GM12875 (cell line): ENCODE results near the gene WNK2.
"Not testable (repeated sequence)": the region's sequence is repeated elsewhere in the genome, so short reads cannot be mapped to it uniquely, and the experiment has no call there.

Experiments
- H3K4me3 ChIP-seq: one replicate; pipeline ENCODE4 v1.5.1; 2011; ENCODE audit warnings: low read depth, low read length, control low read depth
- TF ChIP-seq, protein P1 (sequence below): IDR thresholded peaks from 2 replicates; pipeline ENCODE4 v1.5.1; 2011; ENCODE audit warnings: low read depth, mild to moderate bottlenecking, control low read depth, inconsistent platforms, low read length, moderate library complexity, borderline replicate concordance; ENCODE audit not compliant: insufficient read depth

Gene WNK2

DNA sequence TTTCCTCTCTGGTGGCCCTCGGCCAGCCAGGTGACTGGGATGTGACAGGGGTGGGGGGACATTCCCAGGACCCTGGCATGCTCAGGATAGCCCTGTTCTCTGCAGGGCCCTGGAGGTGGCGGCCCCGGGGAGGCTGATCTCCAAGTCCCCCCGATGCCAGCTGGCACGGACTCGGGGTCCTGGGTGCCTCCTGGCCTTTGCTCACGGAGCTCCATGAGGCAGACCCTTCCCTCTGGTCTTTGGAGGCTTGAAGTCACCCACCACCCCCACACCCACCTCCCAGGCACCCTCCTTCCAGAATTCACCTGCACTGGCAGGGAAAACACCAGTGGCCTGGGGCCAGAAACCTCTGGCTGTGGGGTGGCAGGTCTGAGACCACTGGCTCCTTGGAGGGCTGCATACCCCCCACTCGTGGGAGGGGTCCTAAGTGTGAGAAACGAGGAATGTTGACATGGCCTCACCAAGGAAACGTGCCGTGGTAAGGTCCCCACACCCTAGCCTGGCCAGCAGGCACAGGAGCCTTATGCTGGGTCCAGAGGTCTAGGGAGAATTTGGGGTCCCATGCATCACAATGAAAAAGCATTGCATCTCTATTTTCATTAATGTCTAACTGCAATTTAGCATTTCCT lies 136.8 kb downstream of the WNK2 start:
- TF ChIP-seq, protein P1, sequence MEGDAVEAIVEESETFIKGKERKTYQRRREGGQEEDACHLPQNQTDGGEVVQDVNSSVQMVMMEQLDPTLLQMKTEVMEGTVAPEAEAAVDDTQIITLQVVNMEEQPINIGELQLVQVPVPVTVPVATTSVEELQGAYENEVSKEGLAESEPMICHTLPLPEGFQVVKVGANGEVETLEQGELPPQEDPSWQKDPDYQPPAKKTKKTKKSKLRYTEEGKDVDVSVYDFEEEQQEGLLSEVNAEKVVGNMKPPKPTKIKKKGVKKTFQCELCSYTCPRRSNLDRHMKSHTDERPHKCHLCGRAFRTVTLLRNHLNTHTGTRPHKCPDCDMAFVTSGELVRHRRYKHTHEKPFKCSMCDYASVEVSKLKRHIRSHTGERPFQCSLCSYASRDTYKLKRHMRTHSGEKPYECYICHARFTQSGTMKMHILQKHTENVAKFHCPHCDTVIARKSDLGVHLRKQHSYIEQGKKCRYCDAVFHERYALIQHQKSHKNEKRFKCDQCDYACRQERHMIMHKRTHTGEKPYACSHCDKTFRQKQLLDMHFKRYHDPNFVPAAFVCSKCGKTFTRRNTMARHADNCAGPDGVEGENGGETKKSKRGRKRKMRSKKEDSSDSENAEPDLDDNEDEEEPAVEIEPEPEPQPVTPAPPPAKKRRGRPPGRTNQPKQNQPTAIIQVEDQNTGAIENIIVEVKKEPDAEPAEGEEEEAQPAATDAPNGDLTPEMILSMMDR, result no peak
- no peak overlapping the region for H3K4me3 ChIP-seq

DNA sequence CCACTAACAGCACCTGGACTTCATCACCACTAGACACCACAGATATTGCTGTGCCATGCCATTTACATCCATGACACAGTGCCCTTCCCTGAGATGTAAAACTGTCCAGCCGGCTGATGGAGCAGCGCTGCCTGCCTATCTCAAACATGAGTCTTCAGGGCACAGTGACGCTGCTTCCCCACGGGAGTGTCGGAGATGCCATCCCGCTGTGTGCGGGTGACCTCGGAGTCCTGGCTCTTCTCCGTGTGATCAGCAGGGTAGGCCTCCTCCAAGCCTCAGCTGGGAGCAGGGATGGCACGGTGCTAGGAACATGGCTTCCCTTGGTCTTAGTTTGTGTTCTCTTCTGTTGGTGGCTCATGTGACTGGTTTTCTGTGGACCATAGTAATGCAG lies 137.3 kb downstream of the WNK2 start:
- H3K4me3 ChIP-seq, result no peak overlapping the region
- TF ChIP-seq, protein P1, result no peak

DNA sequence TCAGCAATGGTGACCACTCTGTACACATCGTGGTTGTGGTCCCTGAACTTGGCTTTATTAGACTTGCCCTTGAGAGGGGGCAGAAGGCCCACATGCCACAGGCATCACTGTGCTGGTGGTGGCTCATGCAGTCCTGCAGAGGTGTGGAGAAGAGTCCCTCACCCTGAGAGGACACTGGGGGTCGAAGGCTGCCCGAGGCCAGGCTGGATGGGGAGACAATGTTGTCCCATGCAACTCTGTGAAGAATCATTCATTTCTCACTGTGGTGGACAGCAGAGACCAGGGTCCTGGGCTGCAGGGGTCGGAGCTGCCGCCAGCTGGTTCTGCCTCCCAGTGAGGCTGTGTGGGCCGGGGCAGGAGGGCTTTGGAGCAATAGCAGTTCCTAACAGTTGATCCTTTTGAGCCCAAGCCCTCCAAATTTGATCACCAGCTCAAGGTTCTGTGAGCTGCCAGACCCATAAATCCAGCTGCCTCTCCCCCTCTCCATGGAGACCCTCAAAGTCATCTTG lies 139.6 kb downstream of the WNK2 start:
- not testable (repeated sequence) for H3K4me3 ChIP-seq

DNA sequence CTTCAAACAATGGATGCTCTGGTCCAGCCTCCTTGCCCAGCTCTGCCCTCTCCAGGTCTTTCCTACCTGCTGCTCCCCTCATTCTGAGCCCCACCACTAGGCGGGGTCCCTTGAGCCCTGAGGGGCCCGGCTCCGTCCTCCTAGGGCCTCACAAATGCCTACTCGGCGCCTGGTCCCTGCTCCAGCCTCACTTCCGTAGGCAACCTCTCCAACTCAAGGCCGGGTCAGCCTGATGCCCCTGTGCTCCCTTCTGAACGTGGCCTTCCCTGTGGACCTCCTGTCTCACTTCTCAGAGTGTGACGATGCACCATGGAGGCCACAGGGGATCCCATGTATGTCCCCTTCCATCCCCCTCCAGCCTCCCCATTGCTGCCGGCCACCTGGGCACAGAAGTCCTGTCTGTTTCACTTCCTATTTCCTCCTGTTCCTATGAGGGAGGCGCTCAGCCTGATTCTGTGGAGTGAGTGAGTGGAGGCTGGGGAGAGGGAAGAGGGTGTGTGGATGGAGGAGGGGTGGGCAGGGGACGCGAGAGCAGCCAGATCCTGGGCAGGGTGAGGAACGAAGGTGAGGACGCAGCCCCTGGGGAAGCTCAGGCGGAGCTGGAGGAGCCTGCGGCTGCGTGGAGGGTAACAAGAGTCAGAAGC lies 140.4 kb downstream of the WNK2 start:
- TF ChIP-seq, protein P1, result no peak

DNA sequence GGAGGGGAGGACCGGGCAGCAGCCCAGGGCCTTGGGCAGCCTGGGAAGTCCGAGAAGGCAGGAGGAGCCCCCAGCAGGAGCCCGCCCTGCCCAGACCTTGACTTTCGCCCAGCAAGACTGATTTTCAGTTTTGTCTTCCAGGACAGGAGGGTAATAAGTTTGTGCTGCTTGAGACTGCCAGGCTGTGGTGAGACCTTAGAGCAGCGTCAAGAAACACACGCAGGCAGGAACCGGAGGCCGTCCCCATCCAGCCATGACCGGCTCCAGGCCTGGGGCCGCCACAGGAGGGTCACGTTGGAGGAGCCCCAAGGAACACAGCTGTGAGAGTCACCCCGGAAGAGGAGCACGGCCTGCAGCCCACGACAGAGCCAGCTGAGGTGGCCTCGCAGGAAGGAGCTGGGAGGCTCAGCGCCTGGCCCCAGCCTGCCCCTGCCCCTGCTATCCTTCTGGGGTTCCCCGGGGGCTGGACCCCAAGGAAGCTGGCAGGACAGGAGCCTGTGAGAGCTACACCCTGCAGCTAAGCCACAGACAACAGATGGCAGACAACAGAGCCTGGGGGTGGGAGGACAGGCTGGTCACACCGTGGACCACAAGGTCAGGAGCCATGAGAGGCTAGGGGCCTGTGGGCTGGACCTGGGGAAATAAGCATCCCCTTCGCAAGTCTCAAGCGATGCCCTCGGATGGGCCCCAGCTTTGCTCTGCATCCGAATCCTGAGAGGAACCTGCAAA lies 141.5 kb downstream of the WNK2 start:
- no peak overlapping the region for H3K4me3 ChIP-seq
- TF ChIP-seq, protein P1, result no peak

More for the DNA sequence above, 140.4 kb downstream of the WNK2 start:
- H3K4me3 ChIP-seq, result no peak overlapping the region

DNA sequence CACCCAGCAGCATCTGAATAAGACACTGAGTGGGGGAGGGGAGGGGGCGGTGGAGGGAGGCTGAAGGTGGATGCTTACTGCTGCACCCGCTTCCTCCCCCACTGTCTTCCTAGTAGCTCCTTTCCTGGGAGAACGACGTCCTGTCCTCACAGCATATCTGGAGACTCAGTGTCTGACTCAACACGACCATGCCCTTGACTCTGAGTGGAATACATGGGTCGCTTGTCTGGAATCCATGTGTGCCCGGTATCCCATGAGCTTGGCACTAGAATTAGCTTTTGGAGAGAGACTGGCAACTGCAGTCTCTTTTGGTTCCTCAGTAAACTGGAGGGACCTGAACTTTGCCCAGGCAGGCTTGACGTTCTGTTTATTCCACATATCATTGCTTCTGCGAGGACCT lies 142.1 kb downstream of the WNK2 start:
- H3K4me3 ChIP-seq, result no peak overlapping the region
- TF ChIP-seq, protein P1, result no peak

DNA sequence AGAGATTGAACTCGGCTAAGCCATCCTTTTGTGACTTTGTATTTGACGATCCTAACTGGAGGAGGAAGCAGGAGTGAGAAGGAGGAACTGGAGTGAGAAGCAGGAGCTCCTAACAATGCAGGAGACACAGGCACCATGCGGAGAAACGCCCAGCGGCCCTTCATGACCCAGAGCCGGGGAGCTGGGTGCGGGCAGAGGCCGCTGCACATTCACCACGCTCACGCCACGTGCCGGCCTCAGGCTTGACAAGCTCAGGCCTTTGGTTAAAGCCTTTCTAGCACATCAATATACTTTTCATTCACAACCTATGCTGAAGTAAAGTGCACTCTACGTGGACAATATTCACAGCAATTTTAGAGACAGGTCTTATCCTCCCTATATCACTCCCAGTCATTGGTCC lies 142.7 kb downstream of the WNK2 start:
- TF ChIP-seq, protein P1, result no peak
- H3K4me3 ChIP-seq, result no peak overlapping the region
